SK-N-DZ (cell line): Measurements from ENCODE around the gene AKNA.

ENCODE experiments used
- DNase-seq: peaks from one replicate; pipeline ENCODE4 v3.0.0-alpha.2; 2015; ENCODE audit warnings: low spot score

AKNA gene

DNA sequence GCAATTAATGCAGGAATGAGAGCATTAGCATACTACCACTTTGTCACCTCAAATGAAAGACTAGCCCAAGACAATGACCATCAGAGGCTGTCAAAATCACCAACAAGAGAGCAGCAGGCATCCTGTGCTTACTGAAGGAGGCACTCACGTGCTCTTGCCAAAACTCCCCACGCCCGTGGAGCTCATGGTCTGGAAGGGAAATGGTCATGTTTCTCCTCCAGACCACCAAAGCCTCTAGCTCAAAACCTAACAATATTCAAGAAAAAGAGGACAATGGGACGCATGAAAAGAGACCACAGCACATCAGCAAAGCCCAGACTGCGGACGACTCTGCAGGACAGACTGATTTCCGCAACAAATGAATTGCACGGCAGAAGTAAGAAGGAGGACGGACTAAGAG, 12.8 kb downstream of the AKNA start:
- DNase-seq, result no peak

- no peak for DNase-seq
Measured at GRCh38 chr9:114373960-114374730, 13.6 kb downstream of the AKNA start.

- DNase-seq, result no peak
Measured at GRCh38 chr9:114372921-114373448, 14.8 kb downstream of the AKNA start.

- DNase-seq, result no peak
Measured at GRCh38 chr9:114371973-114372917, 15.5 kb downstream of the AKNA start.

DNA sequence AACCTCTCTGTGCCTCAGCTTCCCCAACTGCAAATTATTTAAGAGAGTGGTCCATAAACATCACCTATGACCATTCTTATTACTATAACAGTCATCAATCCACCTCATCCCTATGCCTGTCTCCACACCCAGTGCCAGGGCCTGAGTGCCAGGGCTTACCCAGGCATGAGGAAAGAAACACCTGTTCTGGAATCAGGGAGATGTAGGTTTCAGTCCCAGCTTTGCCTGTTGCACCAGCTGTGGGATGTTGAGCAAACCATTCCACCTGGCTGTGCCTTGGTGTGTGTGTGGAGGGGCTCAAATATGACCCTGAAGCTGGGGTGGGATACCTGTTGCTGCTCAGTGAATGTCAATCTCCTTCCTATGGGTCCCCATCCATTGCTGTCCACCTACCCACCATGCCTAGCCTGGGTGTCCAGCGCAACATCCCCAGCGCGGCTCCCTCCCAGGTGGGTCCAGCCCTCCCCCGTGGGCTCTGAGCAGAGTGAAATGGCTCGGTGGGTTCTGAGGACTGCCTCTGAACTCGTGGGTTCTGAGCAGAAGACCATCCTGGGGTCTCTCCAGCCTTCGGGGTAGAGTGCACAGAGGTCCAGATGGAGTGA, 16.3 kb downstream of the AKNA start:
- no peak for DNase-seq

- DNase-seq, result no peak
Measured at GRCh38 chr9:114370968-114371320, 16.8 kb downstream of the AKNA start.

DNA sequence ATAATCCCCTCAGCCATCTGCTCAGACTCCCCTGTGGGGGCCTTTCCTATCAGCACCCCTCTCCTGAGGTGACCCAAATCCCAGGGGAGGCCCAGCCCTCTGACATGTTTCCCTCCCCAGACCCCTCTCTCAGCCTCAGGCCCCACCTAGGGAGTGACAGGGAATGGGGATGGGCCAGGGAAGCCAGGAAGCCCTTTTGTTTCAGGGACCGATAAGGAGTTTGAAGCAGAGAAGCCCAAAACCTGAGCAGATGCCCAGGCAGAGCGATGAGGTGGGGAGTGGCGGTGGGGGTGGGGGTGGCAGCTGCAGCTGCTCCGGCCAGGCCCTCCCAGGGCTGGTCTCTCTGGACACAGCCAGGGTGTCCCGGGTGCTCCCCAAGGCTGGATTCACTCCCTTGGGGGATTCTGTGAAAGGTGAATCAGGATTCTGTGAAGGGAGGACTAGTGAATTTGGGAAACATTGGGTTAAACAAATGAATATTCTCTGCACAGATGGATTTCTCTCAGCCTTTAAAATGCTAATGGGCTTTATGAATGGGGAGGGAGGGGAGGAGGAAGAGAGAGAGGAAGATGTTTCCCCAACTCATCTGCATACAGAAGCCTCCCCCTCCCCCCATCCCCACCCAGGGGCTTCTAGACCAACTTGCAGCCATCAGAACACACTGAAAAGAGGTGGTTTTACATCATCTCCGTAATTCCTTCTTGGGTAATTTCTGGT, 17.4 kb downstream of the AKNA start:
- no peak for DNase-seq

GRCh38 chr9:114369216-114370130, 18.3 kb downstream of the AKNA start:
- DNase-seq, result no peak

DNA sequence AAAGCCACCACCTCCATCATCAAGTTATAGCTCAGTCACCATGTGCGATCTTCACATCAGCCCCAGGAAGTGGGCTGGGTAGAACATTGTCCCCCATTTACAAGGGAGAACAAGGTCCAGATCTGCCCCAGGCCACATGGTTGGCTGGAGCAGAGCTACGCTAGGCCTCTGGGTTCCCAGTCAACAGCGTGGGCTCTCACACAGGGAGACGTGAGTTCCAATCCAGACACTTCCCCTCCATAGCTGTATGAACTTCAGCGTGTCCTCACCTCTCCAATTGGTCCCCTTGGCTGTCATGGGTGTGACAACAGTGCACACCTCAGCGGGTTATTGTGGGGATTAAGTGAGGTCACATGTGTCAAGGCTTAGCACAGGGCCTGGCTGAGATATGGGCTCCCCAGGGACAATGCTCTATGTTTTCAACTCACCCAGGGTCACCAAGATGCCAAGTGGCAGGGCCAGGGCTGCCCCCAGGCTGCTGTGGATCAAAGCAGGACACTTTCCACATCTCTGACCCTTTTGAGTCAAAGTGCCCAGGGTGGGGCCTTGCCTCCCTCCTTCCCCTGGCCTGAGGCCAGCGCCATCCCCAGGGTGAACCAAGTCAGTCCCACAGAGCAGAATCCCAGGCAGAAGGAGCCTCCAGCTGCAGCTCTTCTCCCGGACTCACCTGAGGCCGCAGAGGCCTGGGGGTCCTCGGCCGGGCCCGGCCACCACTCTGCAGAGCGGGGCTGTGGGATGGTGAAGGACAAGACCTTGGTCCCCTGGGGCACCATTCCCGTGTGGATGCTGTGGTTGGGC, 19.8 kb downstream of the AKNA start:
- no peak for DNase-seq

GRCh38 chr9:114367366-114367765, 20.4 kb downstream of the AKNA start:
- no peak for DNase-seq

- DNase-seq, result no peak
Measured at GRCh38 chr9:114366334-114367128, 21.3 kb downstream of the AKNA start.

GRCh38 chr9:114365194-114365593, 22.6 kb downstream of the AKNA start:
- DNase-seq, result no peak

- no peak for DNase-seq
Measured at GRCh38 chr9:114364134-114365041, 23.4 kb downstream of the AKNA start.

DNA sequence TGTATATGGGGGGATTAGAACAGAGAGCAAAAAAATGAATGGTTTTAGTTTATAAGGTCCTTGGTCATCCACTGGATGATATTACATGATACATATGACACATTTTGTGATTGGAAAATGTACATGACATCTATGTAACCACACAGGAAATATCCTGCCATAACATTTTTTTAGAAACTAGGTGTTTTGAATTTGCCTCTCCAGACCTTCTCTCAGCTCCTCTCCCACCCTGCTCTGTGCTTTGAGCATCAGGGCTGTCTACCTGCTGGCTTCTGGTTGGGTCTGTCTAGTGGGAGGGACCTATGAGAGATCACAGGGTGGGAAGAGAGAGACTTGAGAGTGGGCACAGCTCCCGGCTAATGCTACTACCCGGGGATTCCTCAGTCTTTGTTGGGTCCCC, 24.4 kb downstream of the AKNA start:
- no peak for DNase-seq

GRCh38 chr9:114362394-114362793, 25.4 kb downstream of the AKNA start:
- no peak for DNase-seq

GRCh38 chr9:114361542-114361941, 26.2 kb downstream of the AKNA start:
- DNase-seq, result no peak

GRCh38 chr9:114359801-114360200, 28.0 kb downstream of the AKNA start:
- no peak for DNase-seq

DNA sequence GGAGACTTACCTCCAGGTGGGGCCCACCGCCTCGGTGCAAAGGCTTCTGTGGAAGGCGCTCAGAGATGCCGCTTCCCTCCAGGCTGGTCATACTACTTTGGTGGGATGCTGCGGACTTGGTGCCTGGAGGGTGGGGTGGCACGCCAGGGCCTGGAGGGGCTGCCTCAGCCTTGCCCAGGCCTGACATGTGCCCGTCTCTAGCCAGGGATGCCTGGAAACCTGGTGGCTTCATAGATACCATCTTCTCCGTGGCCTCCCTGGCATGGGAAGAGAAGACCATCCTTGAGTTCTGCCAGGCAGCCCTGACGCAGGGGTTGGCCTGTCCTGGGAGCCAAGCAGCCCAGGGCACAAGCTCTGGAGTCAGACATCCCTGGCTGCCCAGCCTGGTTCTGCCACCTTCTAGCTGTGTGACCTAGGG, 29.9 kb downstream of the AKNA start:
- no peak for DNase-seq
